Measurements from ENCODE around the gene ATP5MK.
"Not testable (repeated sequence)": the region's sequence is repeated elsewhere in the genome, so short reads cannot be mapped to it uniquely, and the experiment has no call there.

ATP5MK gene

DNA sequence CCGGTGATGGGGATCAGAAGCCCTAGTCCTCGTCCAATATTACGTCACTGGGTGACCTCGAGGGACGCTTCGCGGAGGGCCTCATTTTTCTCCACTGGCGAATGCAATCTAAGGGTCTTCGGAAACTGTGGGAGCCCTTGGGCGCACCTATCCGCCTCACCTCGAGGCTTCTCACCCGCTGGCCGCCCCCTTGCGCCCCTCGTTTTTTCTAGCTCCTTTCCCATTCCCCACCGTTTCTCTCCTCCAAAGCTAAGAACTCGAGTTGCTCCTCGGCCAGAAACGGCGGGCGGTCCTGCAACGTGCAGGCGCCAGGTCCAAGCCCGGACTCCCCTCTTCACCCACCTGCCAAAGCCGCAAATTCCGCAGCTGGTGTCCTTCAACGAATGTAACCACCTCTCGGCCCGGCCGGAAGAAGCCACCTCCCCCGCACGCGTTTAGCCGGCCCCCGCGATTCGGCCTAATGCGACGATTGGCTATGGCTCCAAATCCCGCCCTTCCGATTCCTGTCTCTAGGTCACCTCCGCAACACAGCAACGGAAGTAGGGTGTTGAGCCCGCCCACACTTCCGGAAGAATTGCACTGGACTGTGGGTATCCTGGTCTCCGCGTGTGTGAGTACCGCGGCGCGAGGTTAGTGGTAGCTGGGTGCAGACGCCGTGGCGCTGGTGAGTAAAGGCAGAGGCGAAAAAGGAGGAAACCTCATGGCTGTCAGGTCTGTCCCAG is at the start of gene ATP5MK, which contains the start of gene PDCD11:
Gene ATP5MK, minus strand, starts transcription at position 409 of the 722 bp plus-strand sequence. CDS start 4,018 bp downstream, outside the sequence.
Gene PDCD11, plus strand, starts transcription at position 560 of the 722 bp plus-strand sequence. CDS start 1,801 bp downstream, outside the sequence.
- DNase-seq (ENCODE audit: low read depth, low spot score): peak; percentile 99

DNA sequence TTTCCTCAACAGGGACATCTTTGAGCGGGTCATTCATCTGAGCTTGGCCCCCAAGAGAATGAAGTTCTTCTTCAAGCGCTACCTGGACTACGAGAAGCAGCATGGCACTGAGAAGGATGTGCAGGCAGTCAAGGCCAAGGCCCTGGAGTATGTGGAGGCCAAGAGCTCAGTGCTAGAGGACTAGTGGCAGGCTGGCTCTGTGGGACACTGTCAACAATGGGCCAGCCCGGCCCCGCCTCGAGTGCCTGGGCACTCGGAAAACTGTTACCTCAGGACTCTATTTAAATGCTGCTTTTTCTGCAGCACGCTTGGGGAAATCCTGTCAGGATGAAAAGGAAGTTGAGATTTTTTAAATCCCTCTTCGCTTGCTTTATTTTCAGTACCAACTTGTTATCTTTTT is 49.1 kb upstream of the ATP5MK start:
- no peak for DNase-seq (ENCODE audit: low read depth, low spot score)

DNA sequence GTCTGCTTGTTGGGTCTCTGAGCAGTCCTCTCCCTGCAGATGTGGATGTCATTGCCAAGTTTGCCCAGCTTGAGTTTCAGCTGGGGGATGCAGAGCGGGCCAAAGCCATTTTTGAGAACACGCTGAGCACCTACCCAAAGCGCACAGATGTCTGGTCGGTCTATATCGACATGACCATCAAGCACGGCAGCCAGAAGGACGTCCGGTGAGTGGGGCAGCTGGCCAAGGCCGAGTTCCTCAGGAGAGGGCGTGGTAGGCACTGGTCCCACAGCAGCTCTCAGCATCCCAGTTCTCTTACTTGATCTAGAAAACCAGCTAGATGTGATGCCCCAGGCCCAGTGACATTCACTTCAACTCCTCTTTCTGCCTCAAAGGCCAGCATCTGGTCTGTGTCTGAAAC is 48.2 kb upstream of the ATP5MK start:
- DNase-seq (ENCODE audit: low read depth, low spot score): no peak

DNA sequence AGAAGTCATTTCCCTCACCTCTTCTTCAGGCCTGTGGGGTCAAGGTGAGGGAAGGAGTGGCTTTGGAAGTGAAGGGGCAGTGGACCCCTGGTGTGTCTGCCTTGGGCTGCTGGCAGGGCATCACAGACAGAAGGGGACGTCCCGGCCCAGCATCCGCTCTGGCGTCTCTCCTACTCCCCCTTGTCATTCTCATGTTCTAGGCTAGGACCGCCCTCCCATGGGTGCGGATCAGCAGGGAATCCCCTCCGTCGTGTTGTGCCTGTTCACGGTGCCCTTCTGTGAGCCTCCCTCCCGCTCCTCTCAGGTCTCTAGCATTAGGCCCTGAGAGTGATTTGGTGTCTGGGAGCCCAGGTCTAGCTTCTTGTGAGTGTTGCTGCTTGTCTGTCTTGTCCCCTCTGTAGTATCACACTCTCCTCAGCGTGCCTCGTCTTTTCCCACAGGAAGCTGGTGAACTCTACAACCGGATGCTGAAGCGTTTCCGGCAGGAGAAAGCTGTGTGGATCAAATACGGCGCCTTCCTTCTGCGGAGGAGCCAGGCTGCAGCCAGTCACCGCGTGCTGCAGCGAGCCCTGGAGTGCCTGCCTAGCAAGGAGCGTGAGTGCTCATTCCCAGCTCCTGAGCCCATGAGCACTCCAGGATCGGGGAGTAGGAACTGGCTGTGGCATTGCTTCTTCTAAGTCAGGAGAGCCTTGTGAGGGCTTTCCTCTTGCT is 47.4 kb upstream of the ATP5MK start:
- DNase-seq (ENCODE audit: low read depth, low spot score): no peak

GRCh38 chr10:103442031-103442461 is 45.8 kb upstream of the ATP5MK start:
- peak; percentile 84 for DNase-seq (ENCODE audit: low read depth, low spot score)

- no peak for DNase-seq (ENCODE audit: low read depth, low spot score)
These were observed 45.3 kb upstream of the ATP5MK start for GRCh38 chr10:103441611-103442010.

DNA sequence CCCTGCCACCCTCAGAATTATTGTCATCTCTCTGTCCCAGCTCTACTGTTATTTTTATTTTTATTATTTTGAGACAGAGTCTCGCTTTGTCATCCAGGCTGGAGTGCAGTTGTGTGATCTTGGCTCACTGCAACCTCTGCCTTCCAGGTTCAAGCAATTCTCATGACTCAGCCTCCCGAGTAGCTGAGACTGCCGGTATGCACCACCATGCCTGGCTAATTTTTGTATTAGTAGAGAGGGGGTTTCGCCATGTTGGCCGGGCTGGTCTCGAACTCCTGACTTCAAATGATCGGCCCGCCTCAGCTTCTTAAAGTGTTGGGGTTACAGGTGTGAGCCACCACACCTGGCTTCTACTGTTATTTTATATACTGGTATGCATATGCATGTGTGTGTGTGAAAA is 44.9 kb upstream of the ATP5MK start:
- DNase-seq (ENCODE audit: low read depth, low spot score): no peak

GRCh38 chr10:103440416-103440815 is 44.1 kb upstream of the ATP5MK start:
- DNase-seq (ENCODE audit: low read depth, low spot score): no peak

- no peak for DNase-seq (ENCODE audit: low read depth, low spot score)
These were observed 43.5 kb upstream of the ATP5MK start for GRCh38 chr10:103439776-103440175.

DNA sequence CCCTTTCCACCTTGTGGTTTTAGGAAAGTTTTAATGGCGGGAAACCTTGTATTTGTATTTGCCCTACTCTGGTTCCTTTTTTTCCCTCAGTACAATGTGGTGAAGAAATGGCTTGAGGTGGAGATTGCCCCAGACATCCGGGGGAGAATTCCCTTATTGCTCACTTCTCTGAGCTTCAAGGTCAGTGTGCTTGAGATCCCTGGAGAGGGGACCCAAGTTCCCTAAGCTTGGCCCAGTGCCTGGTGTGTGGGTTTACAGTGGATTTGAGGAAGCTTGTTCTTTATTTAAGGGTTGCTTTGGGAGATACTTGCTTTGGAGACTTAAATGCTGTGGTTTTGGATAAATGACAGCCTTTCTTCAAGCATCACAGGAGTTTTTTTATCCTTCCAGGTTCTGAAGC is 37.6 kb upstream of the ATP5MK start:
- DNase-seq (ENCODE audit: low read depth, low spot score): peak; percentile 34

DNA sequence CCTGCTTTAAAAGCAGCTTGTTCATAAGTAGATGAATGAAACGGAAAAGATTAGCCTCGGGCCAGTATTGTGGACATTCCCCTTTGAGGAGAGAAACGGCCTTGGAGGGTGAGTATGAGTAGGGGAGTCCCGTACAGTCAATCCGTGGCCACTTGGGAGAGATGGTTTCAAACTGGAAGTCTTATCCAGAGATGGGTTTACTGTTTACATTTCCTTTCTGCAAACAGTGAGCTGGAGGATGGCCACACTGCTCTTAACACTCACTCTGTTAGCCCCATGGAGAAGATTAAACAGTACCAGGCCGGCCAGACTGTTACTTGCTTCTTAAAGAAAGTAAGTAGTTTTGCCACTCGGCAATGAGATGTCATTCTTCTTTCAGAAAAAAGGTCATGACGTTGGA is 35.6 kb upstream of the ATP5MK start:
- no peak for DNase-seq (ENCODE audit: low read depth, low spot score)

GRCh38 chr10:103429647-103430046 is 33.4 kb upstream of the ATP5MK start:
- no peak for DNase-seq (ENCODE audit: low read depth, low spot score)

DNA sequence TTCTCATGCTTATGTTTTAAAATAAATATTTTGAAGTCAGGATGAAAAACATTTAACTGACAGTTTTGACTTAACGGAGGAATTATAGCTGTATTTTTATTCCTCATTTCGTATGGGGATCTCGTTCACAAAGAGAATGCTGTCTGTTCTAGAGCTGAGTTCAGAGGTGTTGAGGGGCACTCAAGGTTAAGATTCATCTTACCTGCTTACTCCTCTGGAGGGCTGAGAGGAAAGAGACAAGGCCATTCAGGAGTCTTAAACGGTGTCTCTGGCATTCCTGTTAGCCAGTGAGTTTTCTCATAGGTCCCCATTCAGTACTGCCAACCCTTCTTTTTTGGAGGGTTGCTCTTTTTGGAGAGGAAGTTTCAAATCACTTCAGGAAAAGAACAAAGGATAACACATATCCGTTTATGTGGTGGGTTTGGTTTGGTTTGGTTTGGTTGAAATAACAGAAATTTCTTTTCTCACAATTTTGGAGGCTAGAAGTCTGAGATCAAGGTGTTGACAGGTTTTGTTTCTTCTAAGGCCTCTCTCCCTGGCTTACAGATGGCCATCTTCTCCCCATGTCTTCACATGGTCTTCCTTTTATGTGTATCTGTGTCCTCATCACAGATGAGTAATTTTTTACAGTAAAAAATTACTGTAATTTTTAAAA is 32.8 kb upstream of the ATP5MK start:
- DNase-seq (ENCODE audit: low read depth, low spot score): no peak

DNA sequence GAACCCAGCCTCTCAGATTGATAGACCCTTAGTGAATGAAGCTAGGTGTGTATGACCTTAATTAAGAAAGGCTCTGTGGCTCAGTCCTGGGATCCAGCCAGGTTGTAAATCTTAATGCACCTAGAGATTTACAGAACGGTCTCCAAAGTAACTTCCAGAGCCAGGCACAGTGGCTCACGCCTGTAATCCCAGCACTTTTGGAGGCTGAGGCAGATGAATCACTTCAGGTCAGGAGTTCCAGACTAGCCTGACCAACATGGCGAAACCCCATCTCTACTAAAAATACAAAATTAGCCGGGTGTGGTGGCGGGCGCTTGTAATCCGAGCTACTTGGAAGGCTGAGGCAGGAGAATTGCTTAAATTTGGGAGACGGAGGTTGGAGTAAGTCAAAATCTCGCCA is 31.6 kb upstream of the ATP5MK start:
- no peak for DNase-seq (ENCODE audit: low read depth, low spot score)

DNA sequence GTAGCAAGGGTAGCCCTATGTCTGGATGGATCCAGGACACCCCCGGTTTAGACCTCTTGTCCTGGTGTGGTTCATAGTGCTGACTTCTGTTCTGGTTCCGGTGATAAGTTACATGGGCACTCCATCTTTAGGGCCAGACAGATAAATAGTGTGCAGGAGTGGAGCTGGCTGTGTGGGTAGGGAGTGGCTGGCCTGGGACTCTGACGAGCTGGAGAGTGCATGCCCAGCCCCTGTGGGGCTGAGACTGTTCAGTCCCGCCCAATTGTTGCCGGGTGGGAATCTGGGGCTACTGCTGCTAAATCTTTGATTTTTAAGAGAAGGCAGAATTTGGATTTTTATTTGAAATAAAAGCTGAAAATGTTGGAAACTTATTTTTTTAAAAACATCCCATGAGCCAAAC is 27.5 kb upstream of the ATP5MK start:
- DNase-seq (ENCODE audit: low read depth, low spot score): no peak

DNA sequence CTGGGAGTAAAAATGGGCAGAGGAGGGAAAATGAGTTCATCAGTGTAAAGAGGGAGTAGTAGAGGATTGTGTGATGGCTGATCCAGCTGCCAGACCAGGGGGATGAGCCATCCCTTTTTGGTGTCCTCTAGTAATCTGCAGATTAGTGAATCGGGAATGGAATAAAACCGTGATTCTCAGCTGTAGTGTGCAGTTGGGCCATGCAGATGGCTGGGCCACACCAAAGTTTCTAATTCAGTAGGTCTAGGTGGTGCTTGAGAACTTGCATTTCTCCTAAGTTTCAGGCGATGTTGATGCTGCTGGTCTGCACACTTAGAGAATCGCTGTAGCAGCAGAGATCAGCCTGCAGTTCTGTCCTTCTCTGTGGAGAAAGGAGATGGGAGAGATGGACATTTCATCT is 22.8 kb upstream of the ATP5MK start:
- DNase-seq (ENCODE audit: low read depth, low spot score): no peak

DNA sequence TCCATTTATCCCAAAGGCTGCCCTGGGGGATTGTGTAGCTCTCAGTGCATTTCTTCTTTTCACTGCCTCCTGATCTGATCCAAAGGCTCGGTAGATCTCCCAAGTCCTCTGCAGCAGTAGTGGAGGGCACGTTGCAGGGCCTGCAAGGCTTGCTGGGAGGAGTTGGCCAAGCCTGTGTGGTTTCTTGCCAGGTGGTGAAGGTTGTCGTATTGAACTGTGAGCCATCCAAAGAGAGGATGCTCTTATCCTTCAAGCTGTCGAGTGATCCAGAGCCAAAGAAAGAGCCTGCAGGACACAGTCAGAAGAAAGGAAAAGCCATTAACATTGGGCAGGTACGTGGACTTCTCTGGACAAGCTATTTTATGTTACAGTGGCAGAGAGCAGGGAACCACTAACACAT is 21.3 kb upstream of the ATP5MK start:
- DNase-seq (ENCODE audit: low read depth, low spot score): no peak

GRCh38 chr10:103417148-103417469 is 20.8 kb upstream of the ATP5MK start:
- DNase-seq (ENCODE audit: low read depth, low spot score): not testable (repeated sequence)

GRCh38 chr10:103416436-103417147 is 20.3 kb upstream of the ATP5MK start:
- DNase-seq (ENCODE audit: low read depth, low spot score): peak; percentile 71

DNA sequence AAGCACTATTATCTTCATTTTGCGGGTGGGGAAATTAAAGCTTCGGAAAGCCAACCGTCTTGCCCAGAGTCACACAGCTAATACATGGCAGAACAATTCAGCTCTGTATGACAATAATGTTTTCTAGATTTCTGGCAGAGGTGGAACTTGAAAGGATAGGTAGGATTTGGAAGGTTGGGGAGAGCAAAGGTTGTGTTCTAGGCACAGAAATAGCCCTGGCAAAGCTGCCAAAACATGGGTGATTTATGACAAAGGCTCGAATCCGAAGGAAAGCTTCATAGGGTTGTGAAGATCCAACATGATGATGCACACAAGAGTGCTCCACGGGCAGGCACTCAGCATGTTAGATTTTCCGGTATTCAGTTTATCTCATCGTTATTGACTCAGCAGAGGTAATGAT is 19.3 kb upstream of the ATP5MK start:
- no peak for DNase-seq (ENCODE audit: low read depth, low spot score)

DNA sequence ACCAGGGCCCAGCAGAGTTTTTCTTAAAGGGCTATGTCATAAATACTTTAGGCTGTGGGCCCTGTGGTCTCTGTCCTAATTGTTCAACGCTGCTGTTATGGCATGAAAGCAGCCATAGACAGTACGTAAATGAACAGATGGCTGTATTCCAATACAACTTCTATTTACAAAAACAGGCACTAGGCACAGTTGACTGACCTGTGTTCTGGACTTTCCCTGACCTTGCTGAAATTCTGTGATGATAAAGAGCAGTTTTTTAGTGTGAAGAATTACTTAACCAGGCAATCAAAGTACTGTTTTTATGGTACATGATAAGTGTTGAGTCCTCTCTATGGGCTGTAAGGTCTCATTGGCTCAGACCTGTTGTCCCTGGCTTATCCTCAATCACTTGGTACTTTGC is 17.3 kb upstream of the ATP5MK start:
- DNase-seq (ENCODE audit: low read depth, low spot score): no peak

GRCh38 chr10:103397191-103397825 is 1.0 kb upstream of the ATP5MK start:
- DNase-seq (ENCODE audit: low read depth, low spot score): peak; percentile 2

All from astrocyte of the hippocampus (primary cell).